ENCODE measurements around the gene SWAP70. TPM values are rescaled to one million over a fixed set of nuclear protein-coding genes. Genes with fewer than 3 reads are reported as not detected.

The SWAP70 gene
- total and polyA plus RNA-seq, 9 of the 15 experiments (the other 6 are each of a cell fraction or from before 2014, with no cell fraction given), result 1.7 to 4.9 (median 3.9) TPM

DNA sequence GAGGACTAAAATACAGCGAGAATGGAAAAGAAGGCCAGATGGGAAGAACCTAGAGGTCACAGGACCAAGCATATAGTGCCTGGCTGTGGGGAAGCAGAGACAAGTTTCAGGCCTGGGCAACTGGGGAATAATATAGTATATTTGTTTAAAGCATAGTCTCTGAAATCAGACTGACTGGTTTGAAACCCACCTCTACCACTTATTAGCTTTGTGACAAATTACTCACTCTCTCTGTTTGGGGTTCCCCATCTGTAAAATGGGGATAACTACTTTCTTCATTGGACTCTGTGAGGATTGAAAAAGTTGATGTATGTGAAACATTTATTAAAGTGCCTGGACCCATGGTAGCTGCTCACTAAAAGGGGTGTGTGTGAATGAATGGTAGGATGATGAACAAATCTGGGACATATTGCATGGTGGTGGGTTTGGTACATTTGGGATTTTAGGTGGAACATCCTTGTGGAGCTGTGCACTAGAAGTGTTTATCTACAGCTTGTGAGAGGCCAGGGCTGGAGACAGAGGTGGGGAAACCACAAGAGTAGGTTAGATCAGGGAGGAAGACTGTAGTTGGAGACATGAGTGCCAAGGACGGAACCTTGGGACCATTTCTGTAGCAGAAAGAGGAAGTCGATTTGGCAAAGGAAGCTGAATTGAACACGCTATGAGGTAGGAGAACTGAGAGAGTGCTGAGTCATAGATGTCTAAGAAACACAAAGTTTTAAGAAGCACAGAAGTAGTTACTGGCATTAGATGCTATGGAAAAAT lies 52.6 kb downstream of the SWAP70 start (continued):
- TF ChIP-seq, protein P1, sequence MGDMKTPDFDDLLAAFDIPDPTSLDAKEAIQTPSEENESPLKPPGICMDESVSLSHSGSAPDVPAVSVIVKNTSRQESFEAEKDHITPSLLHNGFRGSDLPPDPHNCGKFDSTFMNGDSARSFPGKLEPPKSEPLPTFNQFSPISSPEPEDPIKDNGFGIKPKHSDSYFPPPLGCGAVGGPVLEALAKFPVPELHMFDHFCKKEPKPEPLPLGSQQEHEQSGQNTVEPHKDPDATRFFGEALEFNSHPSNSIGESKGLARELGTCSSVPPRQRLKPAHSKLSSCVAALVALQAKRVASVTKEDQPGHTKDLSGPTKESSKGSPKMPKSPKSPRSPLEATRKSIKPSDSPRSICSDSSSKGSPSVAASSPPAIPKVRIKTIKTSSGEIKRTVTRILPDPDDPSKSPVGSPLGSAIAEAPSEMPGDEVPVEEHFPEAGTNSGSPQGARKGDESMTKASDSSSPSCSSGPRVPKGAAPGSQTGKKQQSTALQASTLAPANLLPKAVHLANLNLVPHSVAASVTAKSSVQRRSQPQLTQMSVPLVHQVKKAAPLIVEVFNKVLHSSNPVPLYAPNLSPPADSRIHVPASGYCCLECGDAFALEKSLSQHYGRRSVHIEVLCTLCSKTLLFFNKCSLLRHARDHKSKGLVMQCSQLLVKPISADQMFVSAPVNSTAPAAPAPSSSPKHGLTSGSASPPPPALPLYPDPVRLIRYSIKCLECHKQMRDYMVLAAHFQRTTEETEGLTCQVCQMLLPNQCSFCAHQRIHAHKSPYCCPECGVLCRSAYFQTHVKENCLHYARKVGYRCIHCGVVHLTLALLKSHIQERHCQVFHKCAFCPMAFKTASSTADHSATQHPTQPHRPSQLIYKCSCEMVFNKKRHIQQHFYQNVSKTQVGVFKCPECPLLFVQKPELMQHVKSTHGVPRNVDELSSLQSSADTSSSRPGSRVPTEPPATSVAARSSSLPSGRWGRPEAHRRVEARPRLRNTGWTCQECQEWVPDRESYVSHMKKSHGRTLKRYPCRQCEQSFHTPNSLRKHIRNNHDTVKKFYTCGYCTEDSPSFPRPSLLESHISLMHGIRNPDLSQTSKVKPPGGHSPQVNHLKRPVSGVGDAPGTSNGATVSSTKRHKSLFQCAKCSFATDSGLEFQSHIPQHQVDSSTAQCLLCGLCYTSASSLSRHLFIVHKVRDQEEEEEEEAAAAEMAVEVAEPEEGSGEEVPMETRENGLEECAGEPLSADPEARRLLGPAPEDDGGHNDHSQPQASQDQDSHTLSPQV (IDR thresholded peaks at IDR 0.05), result peak; percentile 25; the same call in 1 of the 2 replicates
- no peak for TF ChIP-seq PHTF2 (CRISPR knock-in tag; IDR thresholded peaks at IDR 0.05)
- TF ChIP-seq TGIF2 (CRISPR knock-in tag; IDR thresholded peaks at IDR 0.05), result no peak
- no peak for TF ChIP-seq MYBL2 (IDR thresholded peaks at IDR 0.05; ENCODE audit: low read depth)
- no peak for TF ChIP-seq MYBL2 (CRISPR knock-in tag; IDR thresholded peaks at IDR 0.05; ENCODE audit: borderline replicate concordance)
- TF ChIP-seq, protein P2, sequence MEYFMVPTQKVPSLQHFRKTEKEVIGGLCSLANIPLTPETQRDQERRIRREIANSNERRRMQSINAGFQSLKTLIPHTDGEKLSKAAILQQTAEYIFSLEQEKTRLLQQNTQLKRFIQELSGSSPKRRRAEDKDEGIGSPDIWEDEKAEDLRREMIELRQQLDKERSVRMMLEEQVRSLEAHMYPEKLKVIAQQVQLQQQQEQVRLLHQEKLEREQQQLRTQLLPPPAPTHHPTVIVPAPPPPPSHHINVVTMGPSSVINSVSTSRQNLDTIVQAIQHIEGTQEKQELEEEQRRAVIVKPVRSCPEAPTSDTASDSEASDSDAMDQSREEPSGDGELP (CRISPR knock-in tag; IDR thresholded peaks at IDR 0.05; ENCODE audit: borderline replicate concordance), result no peak
- TF ChIP-seq ELF4 (CRISPR knock-in tag; IDR thresholded peaks at IDR 0.05), result no peak
- no peak for TF ChIP-seq KLF6 (CRISPR knock-in tag; IDR thresholded peaks at IDR 0.05; ENCODE audit: borderline replicate concordance)
- no peak for TF ChIP-seq ZNF695 (CRISPR knock-in tag; IDR thresholded peaks at IDR 0.05)
- no peak for TF ChIP-seq ETS2 (tag; IDR thresholded peaks at IDR 0.05; ENCODE audit: borderline replicate concordance, poor library complexity, severe bottlenecking)
- no peak for TF ChIP-seq ZNF24 (IDR thresholded peaks at IDR 0.05)
- TF ChIP-seq ARID1B (IDR thresholded peaks at IDR 0.05), result peak; percentile 73
- TF ChIP-seq ZNF583 (CRISPR knock-in tag; IDR thresholded peaks at IDR 0.05), result no peak
- peak; percentile 77 for TF ChIP-seq JUND (IDR thresholded peaks at IDR 0.05; ENCODE audit: borderline replicate concordance, low read depth, low read length)
- TF ChIP-seq JUND (tag; IDR thresholded peaks at IDR 0.05; ENCODE audit: borderline replicate concordance, low read depth, low read length), result peak; percentile 69; the same call in 1 of the 3 replicates
- TF ChIP-seq POLR2B (IDR thresholded peaks at IDR 0.05; ENCODE audit: low read depth, partially characterized antibody), result no peak
- TF ChIP-seq, protein P3, sequence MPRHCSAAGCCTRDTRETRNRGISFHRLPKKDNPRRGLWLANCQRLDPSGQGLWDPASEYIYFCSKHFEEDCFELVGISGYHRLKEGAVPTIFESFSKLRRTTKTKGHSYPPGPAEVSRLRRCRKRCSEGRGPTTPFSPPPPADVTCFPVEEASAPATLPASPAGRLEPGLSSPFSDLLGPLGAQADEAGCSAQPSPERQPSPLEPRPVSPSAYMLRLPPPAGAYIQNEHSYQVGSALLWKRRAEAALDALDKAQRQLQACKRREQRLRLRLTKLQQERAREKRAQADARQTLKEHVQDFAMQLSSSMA (CRISPR knock-in tag; IDR thresholded peaks at IDR 0.05), result no peak
- TF ChIP-seq PPARD (CRISPR knock-in tag; IDR thresholded peaks at IDR 0.05), result no peak
- peak; percentile 34 to 45; a peak in 2 of 4 replicates for TF ChIP-seq TRIM24 (IDR thresholded peaks at IDR 0.05)
- TF ChIP-seq DIDO1 (tag; IDR thresholded peaks at IDR 0.05; ENCODE audit: low read depth), result no peak
- no peak for TF ChIP-seq LEF1 (IDR thresholded peaks at IDR 0.05)
- no peak for TF ChIP-seq POLR3A (IDR thresholded peaks at IDR 0.05; ENCODE audit: borderline replicate concordance, extremely low read depth, insufficient read depth, insufficient read length)
- no peak for TF ChIP-seq RBM15 (IDR thresholded peaks at IDR 0.05; ENCODE audit: insufficient read depth, low read length)
- no peak for TF ChIP-seq CCNT2 (IDR thresholded peaks at IDR 0.05; ENCODE audit: borderline replicate concordance, extremely low read depth, insufficient read length, low read depth, low read length)

All from K562 (cell line).